GM18951 (cell line): ENCODE results near the gene ARPC1B.
A peak's percentile ranks its signal among the peaks of the same experiment; 100 is the strongest.
"Not testable (repeated sequence)": the region's sequence is repeated elsewhere in the genome, so short reads cannot be mapped to it uniquely, and the experiment has no call there.

ENCODE experiments used
- POLR2A ChIP-seq: IDR thresholded peaks from 4 replicates; pipeline ENCODE4 v1.6.1; 2011; ENCODE audit warnings: mild to moderate bottlenecking; ENCODE audit not compliant: insufficient read length, insufficient read depth; ENCODE audit errors: extremely low read depth
- in situ Hi-C: fragments of 300-500 bp; cut with MboI; formaldehyde crosslinking; loops from one replicate; pipeline ENCODE4 v1.12.0; 2022; ENCODE audit warnings: low sequenced_read_pairs, mixed read lengths, inconsistent platforms; ENCODE audit not compliant: unreplicated experiment

The ARPC1B gene

GRCh38 chr7:99418260-99418659 lies 43.7 kb downstream of the ARPC1B start:
- no peak for TF ChIP-seq POLR2A
- in situ Hi-C loops: no loop called here

DNA sequence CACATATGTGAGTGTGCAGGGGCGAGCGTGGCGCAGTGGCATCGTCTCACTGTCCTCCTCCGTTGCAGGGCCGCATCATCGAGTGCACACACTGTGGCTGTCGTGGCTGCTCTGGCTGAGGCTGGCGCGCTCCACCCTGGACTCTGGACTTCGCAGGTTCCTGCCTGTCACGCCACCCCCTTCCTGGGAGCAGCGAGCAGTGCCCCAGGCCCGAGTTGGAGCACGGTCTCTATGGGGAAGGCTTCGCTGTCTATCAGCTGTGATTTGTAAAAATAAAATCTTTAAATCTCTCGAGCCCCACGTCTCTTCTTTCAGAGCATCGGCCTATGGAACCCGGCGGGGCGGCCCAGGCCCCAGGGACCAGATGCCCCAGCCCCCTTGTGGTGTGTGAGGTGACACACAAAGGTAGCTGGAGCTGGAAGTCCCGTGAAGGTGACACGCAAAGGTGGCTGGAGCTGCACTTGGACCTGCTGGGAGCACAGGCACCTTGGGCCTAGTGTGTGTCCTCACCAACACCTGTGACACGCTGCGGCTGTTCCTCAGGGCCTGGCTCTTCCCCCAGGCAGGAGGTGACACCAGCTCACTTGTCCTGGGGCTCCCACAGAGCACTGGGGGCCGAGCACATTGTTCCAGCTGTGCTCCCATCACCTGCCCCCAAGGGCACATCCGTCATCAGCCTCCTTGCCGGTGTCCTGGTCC lies 44.9 kb downstream of the ARPC1B start:
- in situ Hi-C loops: no loop called here
- TF ChIP-seq POLR2A: no peak

DNA sequence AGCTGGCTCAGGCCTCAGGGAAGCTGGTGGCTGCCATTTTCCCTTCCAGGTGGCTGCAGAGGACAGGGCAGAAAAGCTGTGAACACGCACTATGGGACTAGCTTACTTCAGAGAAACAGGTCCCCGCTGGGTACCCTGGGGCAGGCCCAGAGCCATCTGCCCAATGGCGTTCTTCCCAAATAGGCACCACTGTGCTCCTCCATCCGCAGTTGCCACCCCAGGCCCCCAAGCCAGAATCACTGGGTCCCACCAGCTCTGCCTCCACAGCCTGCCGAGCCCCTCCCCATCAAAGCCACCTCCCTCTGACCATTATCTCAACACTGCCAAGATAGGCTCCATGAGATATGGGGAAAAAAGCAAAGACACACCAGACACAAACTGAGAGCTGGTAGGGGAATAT lies 45.7 kb downstream of the ARPC1B start:
- no peak for TF ChIP-seq POLR2A
- in situ Hi-C loops: no loop called here

DNA sequence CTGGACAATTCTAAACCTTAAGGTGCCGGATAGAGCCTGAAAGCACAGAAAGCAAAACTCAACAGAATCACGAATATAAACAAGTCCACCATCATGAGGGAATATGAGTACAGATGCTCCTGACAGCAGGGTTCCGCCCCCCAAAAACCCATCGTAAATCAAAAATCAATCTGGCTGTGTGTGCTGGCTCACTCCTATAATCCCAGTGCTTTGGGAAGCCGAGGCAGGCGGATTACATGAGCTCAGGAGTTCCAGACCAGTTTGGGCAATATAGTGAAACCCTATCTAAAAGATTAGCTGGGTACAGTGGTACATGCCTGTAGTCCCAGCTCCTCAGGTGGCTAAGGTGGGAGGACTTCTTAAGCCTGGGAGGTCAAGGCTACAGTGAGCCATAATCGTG lies 46.5 kb downstream of the ARPC1B start:
- no peak for TF ChIP-seq POLR2A
- in situ Hi-C loops: no loop called here

GRCh38 chr7:99422186-99422585 lies 47.7 kb downstream of the ARPC1B start:
- in situ Hi-C loops: no loop called here
- TF ChIP-seq POLR2A: no peak

DNA sequence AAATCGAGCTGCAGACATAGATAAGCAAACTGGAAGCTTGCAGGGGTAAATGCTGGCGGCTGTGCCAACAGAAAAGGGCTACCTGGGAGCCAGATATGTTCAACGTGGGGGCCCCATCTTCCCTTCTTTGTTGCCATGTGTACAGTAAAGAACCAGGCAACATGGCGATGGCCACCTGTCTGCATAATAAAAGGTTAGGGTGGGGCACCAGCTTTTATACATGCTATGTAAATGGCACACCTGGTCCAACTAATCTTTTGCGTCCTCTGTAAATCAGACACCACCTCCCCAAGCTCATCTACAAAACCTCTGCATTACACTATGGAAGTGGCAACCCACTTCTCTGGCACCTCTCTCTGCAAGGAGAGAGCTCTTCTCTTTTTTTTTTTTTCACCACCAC lies 48.1 kb downstream of the ARPC1B start:
- in situ Hi-C loops: no loop called here
- TF ChIP-seq POLR2A: no peak

GRCh38 chr7:99424932-99425730 lies 50.6 kb downstream of the ARPC1B start:
- in situ Hi-C loops: no loop called here
- no peak for TF ChIP-seq POLR2A

DNA sequence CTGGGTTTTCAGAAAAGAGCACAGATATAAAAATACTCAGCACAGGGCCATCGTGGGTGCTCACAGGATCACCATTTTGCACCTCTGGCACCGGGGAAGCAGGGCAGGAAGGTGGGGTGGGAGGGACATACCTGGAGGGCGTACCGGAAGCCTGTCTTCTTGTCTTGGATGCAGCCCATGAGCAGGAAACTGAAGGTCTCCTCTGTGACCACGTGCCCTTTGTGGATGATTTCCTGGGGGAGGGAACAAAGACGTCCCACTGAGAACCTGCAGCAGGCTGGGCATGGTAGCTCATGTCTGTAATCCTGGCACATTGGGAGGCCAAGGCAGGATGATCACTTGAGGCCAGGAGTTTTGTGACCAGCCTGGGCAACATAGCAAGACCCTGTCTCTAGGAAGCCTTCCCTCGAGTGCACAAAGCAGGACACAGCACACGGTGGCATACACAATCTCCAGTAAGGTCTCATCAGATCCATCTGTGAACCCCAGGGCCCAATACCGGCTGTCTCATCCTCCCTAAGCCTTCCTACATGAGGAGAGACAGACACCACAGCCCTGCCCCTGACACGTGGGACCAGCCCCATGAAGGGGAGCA lies 54.5 kb downstream of the ARPC1B start:
- TF ChIP-seq POLR2A: no peak
- in situ Hi-C loops: no loop called here

- in situ Hi-C loops: no loop called here
- no peak for TF ChIP-seq POLR2A
These were observed 55.2 kb downstream of the ARPC1B start for GRCh38 chr7:99429756-99430155.

GRCh38 chr7:99431756-99432540 lies 57.4 kb downstream of the ARPC1B start:
- in situ Hi-C loops: not testable (repeated sequence)

- in situ Hi-C loops: no loop called here
- TF ChIP-seq POLR2A: no peak
These were observed 58.6 kb downstream of the ARPC1B start for GRCh38 chr7:99433158-99433557.

GRCh38 chr7:99437946-99438572 lies 63.5 kb downstream of the ARPC1B start:
- in situ Hi-C loops: no loop called here

GRCh38 chr7:99438573-99439480 lies 64.3 kb downstream of the ARPC1B start, which contains the start of the genes CPSF4 and PTCD1:
Gene CPSF4, plus strand, starts transcription at chr7:99438943. Its CDS starts 140 bp downstream, at chr7:99439083.
Gene PTCD1, minus strand, starts transcription at chr7:99438798. Its CDS starts 3,556 bp downstream, at chr7:99435242.
- in situ Hi-C loops: no loop called here
- TF ChIP-seq POLR2A: peak; percentile 82

More at GRCh38 chr7:99437946-99438572, 63.5 kb downstream of the ARPC1B start:
- no peak for TF ChIP-seq POLR2A
